ENCODE measurements around the gene SLC25A26. TPM values are rescaled to one million over a fixed set of nuclear protein-coding genes. Genes with fewer than 3 reads are reported as not detected.

SLC25A26 gene
- total and polyA plus RNA-seq, 5 donors from 2014 or later: 23.4 to 47.7 (median 33.0) TPM

- peaks cover 8% of the 10 kb centered on the region for H3K36me3 ChIP-seq (ENCODE audit: control insufficient read depth, insufficient read depth, low read length)
- peak overlapping the region in 1 of 3 donors; percentile 27 for H3K27ac Mint-ChIP-seq
- H3K27me3 Mint-ChIP-seq: no peaks in the 10 kb centered on the region
- DNase-seq (no peak), ATAC-seq (ENCODE audit: low read depth in 2 of 2) (no peak)
- H3K4me1 Mint-ChIP-seq: peaks cover 0 to 17% (median 5%) of the 10 kb centered on the region in 4 donors
- H3K4me1 ChIP-seq (ENCODE audit: control insufficient read depth, insufficient read depth, low read length, poor library complexity, severe bottlenecking): no peaks in the 10 kb centered on the region
- H3K4me3 ChIP-seq (ENCODE audit: low read depth, low read length): no peak overlapping the region
- H3K4me3 Mint-ChIP-seq: no peak overlapping the region
- peaks cover 27% of the 10 kb centered on the region for H3K36me3 Mint-ChIP-seq
- no peaks in the 10 kb centered on the region for H3K27me3 ChIP-seq (ENCODE audit: control insufficient read depth, insufficient read depth, low read length)
- no peaks in the 10 kb centered on the region for H3K9me3 ChIP-seq (ENCODE audit: control insufficient read depth in 2 of 2, low read length in 2 of 2)
- no peak overlapping the region for H3K27ac ChIP-seq (ENCODE audit: insufficient read depth, low read length, poor library complexity, severe bottlenecking)
- H3K9me3 Mint-ChIP-seq: no peaks in the 10 kb centered on the region
These were observed 39.6 kb downstream of the SLC25A26 start for GRCh38 chr3:66260431-66260830.

- ATAC-seq (ENCODE audit: low read depth in 2 of 2) (no peak), DNase-seq (no peak)
- no peaks in the 10 kb centered on the region for H3K9me3 ChIP-seq (ENCODE audit: control insufficient read depth in 2 of 2, low read length in 2 of 2)
- no peak overlapping the region for H3K4me3 ChIP-seq (ENCODE audit: low read depth, low read length)
- no peak overlapping the region for H3K27ac ChIP-seq (ENCODE audit: insufficient read depth, low read length, poor library complexity, severe bottlenecking)
- H3K27me3 ChIP-seq (ENCODE audit: control insufficient read depth, insufficient read depth, low read length): no peaks in the 10 kb centered on the region
- H3K36me3 ChIP-seq (ENCODE audit: control insufficient read depth, insufficient read depth, low read length): peaks cover 8% of the 10 kb centered on the region
- H3K4me3 Mint-ChIP-seq: no peak overlapping the region
- no peaks in the 10 kb centered on the region for H3K9me3 Mint-ChIP-seq
- H3K27ac Mint-ChIP-seq: no peak overlapping the region
- H3K36me3 Mint-ChIP-seq: peaks cover 31% of the 10 kb centered on the region
- no peaks in the 10 kb centered on the region for H3K27me3 Mint-ChIP-seq
- H3K4me1 ChIP-seq (ENCODE audit: control insufficient read depth, insufficient read depth, low read length, poor library complexity, severe bottlenecking): no peaks in the 10 kb centered on the region
- H3K4me1 Mint-ChIP-seq: peaks cover 0 to 15% (median 5%) of the 10 kb centered on the region in 4 donors
These were observed 40.6 kb downstream of the SLC25A26 start for GRCh38 chr3:66261355-66261754.

GRCh38 chr3:66265649-66266048 lies 44.8 kb downstream of the SLC25A26 start:
- no peak overlapping the region for H3K27ac Mint-ChIP-seq
- no peak overlapping the region for H3K27ac ChIP-seq (ENCODE audit: insufficient read depth, low read length, poor library complexity, severe bottlenecking)
- ATAC-seq (ENCODE audit: low read depth in 2 of 2): no peak
- no peaks in the 10 kb centered on the region for H3K9me3 ChIP-seq (ENCODE audit: control insufficient read depth in 2 of 2, low read length in 2 of 2)
- H3K4me1 Mint-ChIP-seq: peaks cover 0 to 15% (median 8%) of the 10 kb centered on the region in 4 donors
- H3K36me3 Mint-ChIP-seq: peaks cover 16% of the 10 kb centered on the region
- no peaks in the 10 kb centered on the region for H3K4me1 ChIP-seq (ENCODE audit: control insufficient read depth, insufficient read depth, low read length, poor library complexity, severe bottlenecking)
- H3K27me3 Mint-ChIP-seq: no peaks in the 10 kb centered on the region
- no peaks in the 10 kb centered on the region for H3K27me3 ChIP-seq (ENCODE audit: control insufficient read depth, insufficient read depth, low read length)
- H3K4me3 ChIP-seq (ENCODE audit: low read depth, low read length): no peak overlapping the region
- no peak for DNase-seq
- H3K4me3 Mint-ChIP-seq: no peak overlapping the region
- H3K9me3 Mint-ChIP-seq: no peaks in the 10 kb centered on the region
- peaks cover 8% of the 10 kb centered on the region for H3K36me3 ChIP-seq (ENCODE audit: control insufficient read depth, insufficient read depth, low read length)

- peak overlapping the region in 1 of 3 donors; percentile 2 for H3K27ac Mint-ChIP-seq
These were observed 45.8 kb downstream of the SLC25A26 start for GRCh38 chr3:66266551-66266950.

GRCh38 chr3:66267031-66267430 lies 46.2 kb downstream of the SLC25A26 start:
- Histone ChIP-seq H3K36me3 (ENCODE audit: control insufficient read depth, insufficient read depth, low read length) (peaks cover 8% of the 10 kb centered on the region), H3K27me3 (ENCODE audit: control insufficient read depth, insufficient read depth, low read length) (no peaks in the 10 kb centered on the region), H3K4me1 (ENCODE audit: control insufficient read depth, insufficient read depth, low read length, poor library complexity, severe bottlenecking) (no peaks in the 10 kb centered on the region), H3K9me3 (ENCODE audit: control insufficient read depth in 2 of 2, low read length in 2 of 2) (no peaks in the 10 kb centered on the region), H3K27ac (ENCODE audit: insufficient read depth, low read length, poor library complexity, severe bottlenecking) (no peak overlapping the region), H3K4me3 (ENCODE audit: low read depth, low read length) (no peak overlapping the region)
- Mint-ChIP-seq H3K27ac (peak overlapping the region in 1 of 3 donors; percentile 2), H3K4me3 (no peak overlapping the region), H3K9me3 (no peaks in the 10 kb centered on the region), H3K36me3 (peaks cover 13% of the 10 kb centered on the region), H3K4me1 (peaks cover 0 to 14% (median 7%) of the 10 kb centered on the region in 4 donors), H3K27me3 (no peaks in the 10 kb centered on the region)
- no peak for ATAC-seq (ENCODE audit: low read depth in 2 of 2)
- no peak for DNase-seq

More at GRCh38 chr3:66266551-66266950, 45.8 kb downstream of the SLC25A26 start:
- Histone ChIP-seq H3K4me1 (ENCODE audit: control insufficient read depth, insufficient read depth, low read length, poor library complexity, severe bottlenecking) (no peaks in the 10 kb centered on the region), H3K9me3 (ENCODE audit: control insufficient read depth in 2 of 2, low read length in 2 of 2) (no peaks in the 10 kb centered on the region), H3K4me3 (ENCODE audit: low read depth, low read length) (no peak overlapping the region), H3K27me3 (ENCODE audit: control insufficient read depth, insufficient read depth, low read length) (no peaks in the 10 kb centered on the region), H3K36me3 (ENCODE audit: control insufficient read depth, insufficient read depth, low read length) (peaks cover 8% of the 10 kb centered on the region), H3K27ac (ENCODE audit: insufficient read depth, low read length, poor library complexity, severe bottlenecking) (no peak overlapping the region)
- DNase-seq: no peak
- peaks cover 14% of the 10 kb centered on the region for H3K36me3 Mint-ChIP-seq
- H3K4me3 Mint-ChIP-seq: no peak overlapping the region
- ATAC-seq (ENCODE audit: low read depth in 2 of 2): no peak
- no peaks in the 10 kb centered on the region for H3K9me3 Mint-ChIP-seq
- no peaks in the 10 kb centered on the region for H3K27me3 Mint-ChIP-seq
- peaks cover 0 to 14% (median 7%) of the 10 kb centered on the region in 4 donors for H3K4me1 Mint-ChIP-seq

- no peaks in the 10 kb centered on the region for H3K27me3 ChIP-seq (ENCODE audit: control insufficient read depth, insufficient read depth, low read length)
- DNase-seq (no peak), ATAC-seq (ENCODE audit: low read depth in 2 of 2) (no peak)
- no peak overlapping the region for H3K4me3 ChIP-seq (ENCODE audit: low read depth, low read length)
- H3K9me3 ChIP-seq (ENCODE audit: control insufficient read depth in 2 of 2, low read length in 2 of 2): no peaks in the 10 kb centered on the region
- Mint-ChIP-seq H3K27me3 (no peaks in the 10 kb centered on the region), H3K9me3 (no peaks in the 10 kb centered on the region), H3K4me1 (peaks cover 0 to 16% (median 7%) of the 10 kb centered on the region in 4 donors), H3K36me3 (peaks cover 10% of the 10 kb centered on the region), H3K4me3 (no peak overlapping the region), H3K27ac (peak overlapping the region in 1 of 3 donors; percentile 2)
- H3K27ac ChIP-seq (ENCODE audit: insufficient read depth, low read length, poor library complexity, severe bottlenecking): no peak overlapping the region
- no peaks in the 10 kb centered on the region for H3K4me1 ChIP-seq (ENCODE audit: control insufficient read depth, insufficient read depth, low read length, poor library complexity, severe bottlenecking)
- peaks cover 6% of the 10 kb centered on the region for H3K36me3 ChIP-seq (ENCODE audit: control insufficient read depth, insufficient read depth, low read length)
These were observed 47.1 kb downstream of the SLC25A26 start for GRCh38 chr3:66267906-66268305.

- ATAC-seq (ENCODE audit: low read depth in 2 of 2) (no peak), DNase-seq (no peak)
- Mint-ChIP-seq H3K4me3 (no peak overlapping the region), H3K4me1 (peaks cover 0 to 16% (median 7%) of the 10 kb centered on the region in 4 donors), H3K36me3 (peaks cover 15% of the 10 kb centered on the region), H3K27me3 (no peaks in the 10 kb centered on the region), H3K27ac (peak overlapping the region in 1 of 3 donors; percentile 18), H3K9me3 (no peaks in the 10 kb centered on the region)
- H3K4me1 ChIP-seq (ENCODE audit: control insufficient read depth, insufficient read depth, low read length, poor library complexity, severe bottlenecking): no peaks in the 10 kb centered on the region
- peaks cover 5% of the 10 kb centered on the region for H3K36me3 ChIP-seq (ENCODE audit: control insufficient read depth, insufficient read depth, low read length)
- no peak overlapping the region for H3K4me3 ChIP-seq (ENCODE audit: low read depth, low read length)
- no peaks in the 10 kb centered on the region for H3K9me3 ChIP-seq (ENCODE audit: control insufficient read depth in 2 of 2, low read length in 2 of 2)
- no peak overlapping the region for H3K27ac ChIP-seq (ENCODE audit: insufficient read depth, low read length, poor library complexity, severe bottlenecking)
- H3K27me3 ChIP-seq (ENCODE audit: control insufficient read depth, insufficient read depth, low read length): no peaks in the 10 kb centered on the region
These were observed 48.1 kb downstream of the SLC25A26 start for GRCh38 chr3:66268864-66269263.

- peaks cover 15% of the 10 kb centered on the region for H3K36me3 Mint-ChIP-seq
- H3K27ac Mint-ChIP-seq: no peak overlapping the region
- no peaks in the 10 kb centered on the region for H3K27me3 Mint-ChIP-seq
- Histone ChIP-seq H3K27me3 (ENCODE audit: control insufficient read depth, insufficient read depth, low read length) (no peaks in the 10 kb centered on the region), H3K36me3 (ENCODE audit: control insufficient read depth, insufficient read depth, low read length) (peaks cover 2% of the 10 kb centered on the region), H3K27ac (ENCODE audit: insufficient read depth, low read length, poor library complexity, severe bottlenecking) (no peak overlapping the region), H3K4me3 (ENCODE audit: low read depth, low read length) (no peak overlapping the region), H3K9me3 (ENCODE audit: control insufficient read depth in 2 of 2, low read length in 2 of 2) (no peaks in the 10 kb centered on the region), H3K4me1 (ENCODE audit: control insufficient read depth, insufficient read depth, low read length, poor library complexity, severe bottlenecking) (no peaks in the 10 kb centered on the region)
- ATAC-seq (ENCODE audit: low read depth in 2 of 2) (no peak), DNase-seq (no peak)
- H3K4me1 Mint-ChIP-seq: peaks cover 0 to 16% (median 7%) of the 10 kb centered on the region in 4 donors
- H3K4me3 Mint-ChIP-seq: no peak overlapping the region
- no peaks in the 10 kb centered on the region for H3K9me3 Mint-ChIP-seq
These were observed 48.6 kb downstream of the SLC25A26 start for GRCh38 chr3:66269411-66269810.

All from CD4-positive, CD25-positive, alpha-beta regulatory T cell (primary cell).